Astrocyte of the cerebellum (primary cell): ENCODE measurements around the gene ISL2.
A peak's percentile ranks its signal among the peaks of the same experiment; 100 is the strongest.
"Not testable (repeated sequence)": the region's sequence is repeated elsewhere in the genome, so short reads cannot be mapped to it uniquely, and the experiment has no call there.

ENCODE experiments used
- DNase-seq: peaks from one replicate; pipeline ENCODE4 v3.0.0-alpha.2; 2011; ENCODE audit warnings: low read depth
- H3K4me3 ChIP-seq: 2 replicates; pipeline ENCODE4 v1.5.1; 2011; ENCODE audit warnings: mild to moderate bottlenecking, low read depth, low read length, moderate library complexity
- in situ Hi-C: cut with HindIII; loops from 2 replicates; pipeline ENCODE4 v1.10.0; 2017; ENCODE audit warnings: low sequenced_read_pairs
- TF ChIP-seq, protein P1 (sequence below): IDR thresholded peaks from 2 replicates; pipeline ENCODE4 v1.5.1; 2012; ENCODE audit warnings: low read length, low read depth, moderate library complexity, mild to moderate bottlenecking; ENCODE audit errors: missing control alignments

Gene ISL2

DNA sequence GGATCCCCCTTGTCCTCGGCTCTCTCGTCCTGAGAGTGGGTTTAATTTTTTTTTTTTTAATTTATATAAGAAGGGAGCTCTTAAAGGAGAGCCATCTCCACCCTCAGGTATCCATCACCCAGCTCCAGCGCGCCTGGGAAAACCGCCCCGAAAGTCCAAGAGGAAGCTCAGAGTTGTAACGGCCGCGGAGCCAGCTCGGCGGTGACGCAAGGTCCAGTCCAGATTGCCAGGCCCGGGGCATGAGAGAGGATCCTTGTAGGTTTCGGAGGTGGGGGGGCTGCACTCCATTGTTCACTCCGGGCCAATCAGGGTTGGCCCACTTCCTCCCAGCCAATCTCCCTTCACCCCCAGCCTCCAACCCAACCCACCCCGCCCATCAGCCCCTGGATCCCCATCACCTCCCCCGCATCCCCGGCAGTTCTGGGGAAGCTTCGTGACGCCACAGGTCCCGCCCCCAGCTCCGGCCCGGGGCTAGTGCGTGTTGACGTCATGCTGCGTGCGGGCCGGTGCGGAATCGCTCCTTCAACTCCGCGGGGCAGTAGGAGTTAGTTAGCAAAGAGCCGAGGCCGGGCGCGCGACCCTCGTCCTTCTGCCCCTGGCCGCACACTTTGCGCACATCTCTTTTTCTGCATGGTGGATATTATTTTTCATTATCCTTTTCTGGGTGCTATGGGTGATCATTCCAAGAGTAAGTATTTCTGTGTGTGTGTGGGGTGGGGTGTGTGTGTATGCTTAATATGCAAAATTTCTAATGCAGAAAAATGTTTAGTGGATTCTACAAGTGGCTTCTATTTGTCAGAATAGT lies at the start of gene ISL2:
TSS of gene ISL2 (plus strand) at position 520 of the 805 bp plus-strand sequence. CDS start at position 631, 111 bp downstream.
- in situ Hi-C loops, result no loop called here
- TF ChIP-seq, protein P1, sequence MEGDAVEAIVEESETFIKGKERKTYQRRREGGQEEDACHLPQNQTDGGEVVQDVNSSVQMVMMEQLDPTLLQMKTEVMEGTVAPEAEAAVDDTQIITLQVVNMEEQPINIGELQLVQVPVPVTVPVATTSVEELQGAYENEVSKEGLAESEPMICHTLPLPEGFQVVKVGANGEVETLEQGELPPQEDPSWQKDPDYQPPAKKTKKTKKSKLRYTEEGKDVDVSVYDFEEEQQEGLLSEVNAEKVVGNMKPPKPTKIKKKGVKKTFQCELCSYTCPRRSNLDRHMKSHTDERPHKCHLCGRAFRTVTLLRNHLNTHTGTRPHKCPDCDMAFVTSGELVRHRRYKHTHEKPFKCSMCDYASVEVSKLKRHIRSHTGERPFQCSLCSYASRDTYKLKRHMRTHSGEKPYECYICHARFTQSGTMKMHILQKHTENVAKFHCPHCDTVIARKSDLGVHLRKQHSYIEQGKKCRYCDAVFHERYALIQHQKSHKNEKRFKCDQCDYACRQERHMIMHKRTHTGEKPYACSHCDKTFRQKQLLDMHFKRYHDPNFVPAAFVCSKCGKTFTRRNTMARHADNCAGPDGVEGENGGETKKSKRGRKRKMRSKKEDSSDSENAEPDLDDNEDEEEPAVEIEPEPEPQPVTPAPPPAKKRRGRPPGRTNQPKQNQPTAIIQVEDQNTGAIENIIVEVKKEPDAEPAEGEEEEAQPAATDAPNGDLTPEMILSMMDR, result no peak
- DNase-seq, result no peak
- peak within 1 kb of the TSS; percentile 18 for H3K4me3 ChIP-seq

DNA sequence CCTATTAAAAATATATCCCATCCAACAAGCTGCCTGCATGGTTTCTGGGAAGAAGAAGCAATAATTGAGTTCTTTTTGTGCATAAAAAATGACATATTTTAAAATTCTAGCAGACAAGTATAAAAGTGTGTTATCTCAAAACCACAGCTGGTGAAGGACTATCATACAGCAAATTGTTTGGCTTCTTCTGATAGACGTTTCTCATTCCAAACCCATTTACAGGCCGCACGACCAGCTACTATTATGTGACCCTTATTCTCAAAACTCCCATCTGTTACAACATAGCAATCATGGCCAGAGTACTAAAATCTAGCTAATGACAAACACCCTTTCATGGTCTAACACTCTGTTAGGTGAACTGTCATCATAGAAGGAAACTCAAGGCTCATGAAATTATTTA lies 47.0 kb upstream of the ISL2 start:
- in situ Hi-C loops, result no loop called here
- TF ChIP-seq, protein P1, result no peak
- no peak overlapping the region for H3K4me3 ChIP-seq
- DNase-seq, result no peak

DNA sequence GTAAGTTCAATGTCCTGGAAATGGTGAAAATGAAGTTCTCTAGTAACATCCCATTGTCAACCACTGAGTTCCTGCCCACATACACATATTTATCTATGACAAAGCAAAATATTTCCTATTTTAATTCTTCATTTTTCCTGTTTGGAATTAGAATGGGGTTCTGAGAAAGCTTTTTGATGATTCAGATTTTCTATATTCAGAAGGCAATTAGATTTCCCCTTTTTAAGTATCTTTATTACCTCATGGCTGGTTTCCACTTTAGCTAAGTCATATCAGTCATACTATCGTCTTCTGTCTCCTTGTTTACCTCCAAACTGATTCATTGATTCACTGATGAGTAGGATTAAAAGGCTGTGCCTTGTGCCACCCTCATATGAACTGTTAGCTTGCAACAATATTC lies 43.2 kb upstream of the ISL2 start:
- in situ Hi-C loops, result no loop called here
- no peak overlapping the region for H3K4me3 ChIP-seq
- TF ChIP-seq, protein P1, result no peak
- no peak for DNase-seq

DNA sequence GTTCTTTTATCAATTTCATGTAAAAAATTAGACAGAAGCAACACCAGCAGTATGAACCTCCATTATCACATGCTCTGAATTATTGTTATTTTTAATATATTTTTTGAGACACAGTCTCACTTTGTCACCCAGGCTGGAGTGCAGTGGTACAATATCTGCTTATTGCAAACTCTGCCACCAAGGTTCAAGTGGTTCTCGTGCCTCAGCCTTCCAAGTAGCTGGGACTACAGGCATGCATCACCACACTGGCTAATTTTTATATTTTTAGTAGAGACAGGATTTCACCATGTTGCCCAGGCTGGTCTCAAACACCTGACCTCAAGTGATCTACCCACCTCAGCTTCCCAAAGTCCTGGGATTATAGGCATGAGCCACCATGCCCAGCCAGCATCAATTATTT lies 42.1 kb upstream of the ISL2 start:
- H3K4me3 ChIP-seq, DNase-seq, in situ Hi-C loops: not testable (repeated sequence)

DNA sequence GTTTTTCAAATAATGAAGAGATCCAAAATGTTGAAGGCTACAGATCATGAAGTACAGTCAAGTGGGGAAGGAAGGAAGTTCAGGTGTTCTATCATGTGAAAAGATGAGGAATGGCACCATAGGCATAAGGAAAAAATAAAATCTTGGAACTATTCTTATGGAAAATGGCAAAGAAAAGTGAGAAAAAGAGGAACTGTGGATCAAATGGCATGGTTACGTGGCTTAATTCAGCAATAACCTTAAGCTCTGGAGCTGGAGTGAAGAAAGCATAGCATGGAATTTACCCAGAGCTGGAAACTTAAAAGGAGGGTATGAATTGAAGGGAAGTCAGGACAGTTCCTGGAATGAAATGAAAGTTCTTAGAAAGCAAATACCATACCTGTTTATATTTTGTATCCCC lies 39.7 kb upstream of the ISL2 start:
- no peak for DNase-seq
- in situ Hi-C loops, result no loop called here
- TF ChIP-seq, protein P1, result no peak
- H3K4me3 ChIP-seq, result no peak overlapping the region

DNA sequence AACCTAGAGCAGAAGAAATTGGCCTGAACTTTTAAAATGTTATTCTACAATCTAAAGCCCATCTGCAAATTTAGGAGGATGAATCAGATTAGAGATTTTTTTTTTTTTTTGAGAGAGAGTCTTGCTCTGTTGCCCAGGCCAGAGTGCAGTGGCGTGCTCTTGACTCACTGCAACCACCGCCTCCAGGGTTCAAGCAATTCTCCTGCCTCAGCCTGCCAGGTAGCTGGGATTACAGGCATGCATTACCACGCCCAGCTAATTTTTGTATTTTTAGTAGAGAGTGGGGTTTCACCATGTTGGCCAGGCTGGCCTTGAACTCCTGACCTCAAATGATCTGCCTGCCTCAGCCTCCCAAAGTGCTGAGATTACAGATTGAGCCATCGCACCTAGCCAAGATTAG lies 38.6 kb upstream of the ISL2 start:
- DNase-seq, H3K4me3 ChIP-seq, in situ Hi-C loops: not testable (repeated sequence)

DNA sequence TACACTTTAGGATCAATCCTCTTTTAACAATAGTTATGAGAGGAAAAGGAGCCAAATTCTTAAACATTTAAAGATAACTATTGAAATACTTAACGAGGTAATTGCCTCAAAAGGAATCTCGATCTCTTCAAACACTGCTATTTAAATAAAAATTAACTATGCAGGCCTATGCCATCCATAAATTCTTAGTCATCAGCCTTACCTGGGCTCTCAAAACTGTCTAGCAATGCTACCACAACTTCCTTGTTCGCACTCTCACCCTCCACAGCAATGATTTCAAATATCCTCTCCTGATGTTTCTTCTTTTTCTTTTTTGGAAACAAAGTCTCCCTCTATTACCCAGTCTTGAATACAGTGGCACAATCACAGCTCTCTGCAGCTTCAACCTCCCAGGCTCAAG lies 37.6 kb upstream of the ISL2 start:
- in situ Hi-C loops, result no loop called here
- no peak for DNase-seq
- H3K4me3 ChIP-seq, result no peak overlapping the region
- TF ChIP-seq, protein P1, result no peak
